ENCODE data around the gene CYTH3.

Gene CYTH3

GRCh38 chr7:6188389-6188788 is 84.0 kb downstream of the CYTH3 start:
- DNase-seq: no peak

- DNase-seq: no peak
These were observed 85.8 kb downstream of the CYTH3 start for GRCh38 chr7:6186577-6186976.

- DNase-seq: no peak
These were observed 89.4 kb downstream of the CYTH3 start for GRCh38 chr7:6182993-6183392.

- DNase-seq: no peak
These were observed 91.3 kb downstream of the CYTH3 start for GRCh38 chr7:6181136-6181535.

- no peak for DNase-seq
These were observed 92.1 kb downstream of the CYTH3 start for GRCh38 chr7:6180344-6180725.

- no peak for DNase-seq
These were observed 92.6 kb downstream of the CYTH3 start for GRCh38 chr7:6179620-6180343.

GRCh38 chr7:6178298-6179029 is 94.0 kb downstream of the CYTH3 start:
- no peak for DNase-seq

GRCh38 chr7:6175645-6176044 is 96.8 kb downstream of the CYTH3 start:
- no peak for DNase-seq

GRCh38 chr7:6172910-6173295 is 99.5 kb downstream of the CYTH3 start:
- no peak for DNase-seq

GRCh38 chr7:6172224-6172909 is 100.1 kb downstream of the CYTH3 start:
- no peak for DNase-seq

- DNase-seq: no peak
These were observed 100.7 kb downstream of the CYTH3 start for GRCh38 chr7:6171532-6172223.

- no peak for DNase-seq
These were observed 101.6 kb downstream of the CYTH3 start for GRCh38 chr7:6170571-6171531.

- no peak for DNase-seq
These were observed 102.5 kb downstream of the CYTH3 start for GRCh38 chr7:6169805-6170520.

- DNase-seq: no peak
These were observed 104.0 kb downstream of the CYTH3 start for GRCh38 chr7:6168477-6168868.

GRCh38 chr7:6167587-6168476 is 104.6 kb downstream of the CYTH3 start:
- no peak for DNase-seq

GRCh38 chr7:6167004-6167551 is 105.3 kb downstream of the CYTH3 start:
- DNase-seq: no peak

GRCh38 chr7:6166443-6166891 is 106.0 kb downstream of the CYTH3 start:
- no peak for DNase-seq

GRCh38 chr7:6165521-6166320 is 106.7 kb downstream of the CYTH3 start:
- DNase-seq: no peak

GRCh38 chr7:6165075-6165474 is 107.3 kb downstream of the CYTH3 start:
- no peak for DNase-seq

Data from activated CD4-positive, CD25-positive, alpha-beta regulatory T cell treated with anti-CD3 and anti-CD28 coated beads, Interleukin-2, amount 50 U/mL, for 72 hours (primary cell).